Measurements from ENCODE around the gene SSNA1.

The SSNA1 gene

GRCh38 chr9:137201205-137201868 lies 12.9 kb downstream of the SSNA1 start:
- DNase-seq = no peak

- no peak for DNase-seq
These were observed 14.5 kb downstream of the SSNA1 start for GRCh38 chr9:137202966-137203365.

GRCh38 chr9:137204731-137205125 lies 16.3 kb downstream of the SSNA1 start:
- no peak for DNase-seq

GRCh38 chr9:137205126-137206069 lies 16.9 kb downstream of the SSNA1 start, which contains the start of the genes NDOR1 and TMEM203:
NDOR1 (plus strand) TSS chr9:137205700; CDS start chr9:137205778, 78 bp downstream.
TMEM203 (minus strand) TSS chr9:137205648; CDS start chr9:137205414, 234 bp downstream.
- DNase-seq = peak in 1 of 2 experiments; percentile 78

- no peak for DNase-seq
These were observed 18.1 kb downstream of the SSNA1 start for GRCh38 chr9:137206602-137207001.

GRCh38 chr9:137211532-137211931 lies 23.1 kb downstream of the SSNA1 start:
- DNase-seq = no peak

GRCh38 chr9:137212520-137212919 lies 24.0 kb downstream of the SSNA1 start:
- no peak for DNase-seq

- DNase-seq = no peak
These were observed 24.9 kb downstream of the SSNA1 start for GRCh38 chr9:137213160-137214060.

- DNase-seq = no peak
These were observed 26.1 kb downstream of the SSNA1 start for GRCh38 chr9:137214620-137215019.

GRCh38 chr9:137215196-137215986 lies 26.9 kb downstream of the SSNA1 start:
- DNase-seq = no peak

- DNase-seq = no peak
These were observed 27.9 kb downstream of the SSNA1 start for GRCh38 chr9:137216188-137216965.

- peak in 1 of 2 experiments; percentile 84 for DNase-seq
These were observed 29.1 kb downstream of the SSNA1 start for GRCh38 chr9:137217276-137218211.

GRCh38 chr9:137218212-137218753 lies 29.8 kb downstream of the SSNA1 start:
- no peak for DNase-seq

- no peak for DNase-seq
These were observed 30.3 kb downstream of the SSNA1 start for GRCh38 chr9:137218754-137219271.

- DNase-seq = no peak
These were observed 31.4 kb downstream of the SSNA1 start for GRCh38 chr9:137219757-137220316.

- DNase-seq = no peak
These were observed 32.0 kb downstream of the SSNA1 start for GRCh38 chr9:137220317-137221094.

GRCh38 chr9:137221095-137221505 lies 32.6 kb downstream of the SSNA1 start:
- DNase-seq = no peak

- peak in 1 of 2 experiments; percentile 61 for DNase-seq
These were observed 33.1 kb downstream of the SSNA1 start for GRCh38 chr9:137221506-137222111.

Measured in NCI-H526 (cell line).